ENCODE results near the gene RNU5B-1. TPM values are rescaled to one million over a fixed set of nuclear protein-coding genes. Genes with fewer than 3 reads are reported as not detected.
A peak's percentile ranks its signal among the peaks of the same experiment; 100 is the strongest.

RNU5B-1 gene
- not detected for total RNA-seq
- not detected for polyA plus RNA-seq

DNA sequence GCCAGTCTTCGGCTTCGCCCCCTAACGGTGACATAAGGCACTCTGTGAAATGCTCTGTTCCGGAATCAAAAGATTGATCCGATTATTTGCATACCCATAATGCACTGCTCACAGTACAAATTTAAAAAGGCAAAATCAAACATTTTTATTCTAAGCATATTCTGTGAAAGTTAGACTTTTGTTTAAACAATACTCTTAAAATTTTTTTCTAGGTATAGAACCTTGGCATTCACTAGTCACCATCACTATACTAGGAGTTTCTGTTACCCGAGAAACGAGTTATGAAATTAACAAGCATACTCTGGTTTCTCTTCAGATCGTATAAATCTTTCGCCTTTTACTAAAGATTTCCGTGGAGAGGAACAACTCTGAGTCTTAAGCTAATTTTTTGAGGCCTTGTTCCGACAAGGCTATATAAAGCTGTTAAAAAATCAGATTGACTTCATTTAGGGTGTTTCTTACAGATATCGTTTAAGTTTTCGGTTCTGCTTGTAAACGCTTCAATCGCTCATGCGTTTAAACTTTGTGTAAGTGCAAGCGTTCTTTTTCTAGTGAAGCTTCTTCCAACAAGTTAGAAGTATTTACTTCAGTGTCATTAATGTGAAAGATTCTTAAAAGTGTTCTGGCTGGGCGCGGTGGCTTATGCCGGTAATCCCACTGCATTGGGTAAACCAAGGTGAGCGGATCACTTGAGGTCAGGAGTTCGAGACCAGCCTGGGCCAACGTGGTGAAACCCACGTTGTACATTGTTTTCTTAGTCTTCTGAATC, at the start of gene RNU5B-1:
RNU5B-1 (plus strand) TSS at position 297 of the 769 bp plus-strand sequence.
- Histone ChIP-seq H3K36me3 (ENCODE audit: control insufficient read depth in 4 of 4, insufficient read depth in 3 of 4, low read depth in 1 of 4, low read length in 3 of 4) (no peaks in the 10 kb centered on the region), H3K27me3 (ENCODE audit: control insufficient read depth in 4 of 4, insufficient read depth in 4 of 4, low read length in 3 of 4) (no peaks in the 10 kb centered on the region), H3K9me3 (ENCODE audit: control insufficient read depth in 4 of 4, low read length in 3 of 4) (no peaks in the 10 kb centered on the region), H3K27ac (ENCODE audit: low read depth in 1 of 2, low read length in 2 of 2) (peak within 1 kb of the TSS; percentile 93 to 97), H3K9ac (ENCODE audit: low read depth in 1 of 2, low read length in 2 of 2) (peak within 1 kb of the TSS; percentile 84 to 94), H3K4me3 (ENCODE audit: low read depth in 1 of 3, low read length in 3 of 3) (peak within 1 kb of the TSS; percentile 46 to 69 (median 68)), H3K4me1 (ENCODE audit: control insufficient read depth in 4 of 4, insufficient read depth in 4 of 4, low read length in 3 of 4) (peaks cover 0 to 24% (median 15%) of the 10 kb centered on the region in 4 donors)
- peak; percentile 71 for TF ChIP-seq TAF1 (conservative IDR thresholded peaks at IDR 0.05)
- peak; percentile 71 to 94 for TF ChIP-seq RXRA (IDR thresholded peaks at IDR 0.05)
- TF ChIP-seq NR2F2 (IDR thresholded peaks at IDR 0.05): no peak
- TF ChIP-seq ATF3 (IDR thresholded peaks at IDR 0.05): peak; percentile 61
- peak; percentile 63 to 75 for TF ChIP-seq HNF4A (conservative IDR thresholded peaks at IDR 0.05)
- TF ChIP-seq, protein P1, sequence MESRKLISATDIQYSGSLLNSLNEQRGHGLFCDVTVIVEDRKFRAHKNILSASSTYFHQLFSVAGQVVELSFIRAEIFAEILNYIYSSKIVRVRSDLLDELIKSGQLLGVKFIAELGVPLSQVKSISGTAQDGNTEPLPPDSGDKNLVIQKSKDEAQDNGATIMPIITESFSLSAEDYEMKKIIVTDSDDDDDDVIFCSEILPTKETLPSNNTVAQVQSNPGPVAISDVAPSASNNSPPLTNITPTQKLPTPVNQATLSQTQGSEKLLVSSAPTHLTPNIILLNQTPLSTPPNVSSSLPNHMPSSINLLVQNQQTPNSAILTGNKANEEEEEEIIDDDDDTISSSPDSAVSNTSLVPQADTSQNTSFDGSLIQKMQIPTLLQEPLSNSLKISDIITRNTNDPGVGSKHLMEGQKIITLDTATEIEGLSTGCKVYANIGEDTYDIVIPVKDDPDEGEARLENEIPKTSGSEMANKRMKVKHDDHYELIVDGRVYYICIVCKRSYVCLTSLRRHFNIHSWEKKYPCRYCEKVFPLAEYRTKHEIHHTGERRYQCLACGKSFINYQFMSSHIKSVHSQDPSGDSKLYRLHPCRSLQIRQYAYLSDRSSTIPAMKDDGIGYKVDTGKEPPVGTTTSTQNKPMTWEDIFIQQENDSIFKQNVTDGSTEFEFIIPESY (IDR thresholded peaks at IDR 0.05): peak; percentile 82
- TF ChIP-seq FOXA1 (IDR thresholded peaks at IDR 0.05): peak; percentile 30
- TF ChIP-seq SP1 (IDR thresholded peaks at IDR 0.05): peak; percentile 79
- TF ChIP-seq, protein P2, sequence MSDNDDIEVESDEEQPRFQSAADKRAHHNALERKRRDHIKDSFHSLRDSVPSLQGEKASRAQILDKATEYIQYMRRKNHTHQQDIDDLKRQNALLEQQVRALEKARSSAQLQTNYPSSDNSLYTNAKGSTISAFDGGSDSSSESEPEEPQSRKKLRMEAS (IDR thresholded peaks at IDR 0.05): peak; percentile 17
- TF ChIP-seq, protein P3, sequence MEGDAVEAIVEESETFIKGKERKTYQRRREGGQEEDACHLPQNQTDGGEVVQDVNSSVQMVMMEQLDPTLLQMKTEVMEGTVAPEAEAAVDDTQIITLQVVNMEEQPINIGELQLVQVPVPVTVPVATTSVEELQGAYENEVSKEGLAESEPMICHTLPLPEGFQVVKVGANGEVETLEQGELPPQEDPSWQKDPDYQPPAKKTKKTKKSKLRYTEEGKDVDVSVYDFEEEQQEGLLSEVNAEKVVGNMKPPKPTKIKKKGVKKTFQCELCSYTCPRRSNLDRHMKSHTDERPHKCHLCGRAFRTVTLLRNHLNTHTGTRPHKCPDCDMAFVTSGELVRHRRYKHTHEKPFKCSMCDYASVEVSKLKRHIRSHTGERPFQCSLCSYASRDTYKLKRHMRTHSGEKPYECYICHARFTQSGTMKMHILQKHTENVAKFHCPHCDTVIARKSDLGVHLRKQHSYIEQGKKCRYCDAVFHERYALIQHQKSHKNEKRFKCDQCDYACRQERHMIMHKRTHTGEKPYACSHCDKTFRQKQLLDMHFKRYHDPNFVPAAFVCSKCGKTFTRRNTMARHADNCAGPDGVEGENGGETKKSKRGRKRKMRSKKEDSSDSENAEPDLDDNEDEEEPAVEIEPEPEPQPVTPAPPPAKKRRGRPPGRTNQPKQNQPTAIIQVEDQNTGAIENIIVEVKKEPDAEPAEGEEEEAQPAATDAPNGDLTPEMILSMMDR (IDR thresholded peaks at IDR 0.05; ENCODE audit: low read depth, low read length, missing input control): peak; percentile 85
- peak; percentile 81 for TF ChIP-seq REST (IDR thresholded peaks at IDR 0.05)
- TF ChIP-seq RAD21 (IDR thresholded peaks at IDR 0.05): peak; percentile 43 to 65
- TF ChIP-seq GABPA (IDR thresholded peaks at IDR 0.05 in 1 of 2, conservative IDR thresholded peaks at IDR 0.05 in 1 of 2): peak in 1 of 2 donors; percentile 33
- peak; percentile 59 for TF ChIP-seq YY1 (IDR thresholded peaks at IDR 0.05)
- TF ChIP-seq FOXA2 (IDR thresholded peaks at IDR 0.05): no peak
- peak; percentile 89 to 91 for TF ChIP-seq JUND (IDR thresholded peaks at IDR 0.05)
- peak; percentile 42 to 46 for TF ChIP-seq EGR1 (IDR thresholded peaks at IDR 0.05; ENCODE audit: low read depth in 2 of 2)
- no peak for TF ChIP-seq HNF4G (IDR thresholded peaks at IDR 0.05)
- DNase-seq (ENCODE audit: low spot score): peak; percentile 67
- under 1% methylated on average over 24 of the region's 24 CpGs for WGBS

Measured in liver (tissue), 9 donors.